ENCODE results near the gene KRTAP12-2. TPM values are rescaled to one million over a fixed set of nuclear protein-coding genes. Genes with fewer than 3 reads are reported as not detected.
"Not testable (repeated sequence)": the region's sequence is repeated elsewhere in the genome, so short reads cannot be mapped to it uniquely, and the experiment has no call there.

The KRTAP12-2 gene
- total and polyA plus RNA-seq, 2 donors (not counting 3 experiments of a cell fraction or from before 2014, with no cell fraction given) = not detected

DNA sequence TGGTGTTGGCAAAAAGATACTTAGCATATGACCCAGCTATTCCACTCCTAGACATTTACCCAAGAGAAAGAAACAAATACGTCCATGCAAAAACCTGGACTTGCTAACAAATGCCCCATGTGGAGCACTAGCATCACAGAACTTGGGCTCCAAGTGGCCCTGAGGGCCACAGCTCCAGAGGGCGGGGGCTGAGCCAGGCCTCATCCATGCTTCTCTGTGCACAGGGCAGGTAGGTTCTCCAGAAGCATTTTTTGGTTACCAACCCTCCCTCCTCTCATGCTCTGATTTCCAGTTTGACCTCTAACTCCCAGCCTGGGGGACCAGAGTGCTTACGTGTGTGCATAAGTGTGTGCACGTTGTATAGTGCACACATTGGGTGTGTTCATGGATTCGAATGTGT is 2.0 kb downstream of the KRTAP12-2 start:
- no peak for FAIRE-seq
- H3K36me3 ChIP-seq (ENCODE audit: control insufficient read depth in 2 of 2, extremely low read depth in 1 of 2, insufficient read depth in 2 of 2, low read length in 2 of 2) = no peaks in the 10 kb centered on the region
- no peaks in the 10 kb centered on the region for H3K79me2 ChIP-seq (ENCODE audit: control insufficient read depth, insufficient read depth, low read length)
- no peak overlapping the region for H3K9ac ChIP-seq (replicated peaks; ENCODE audit: extremely low read depth, insufficient read depth, low read length)
- no peak overlapping the region for H3K4me3 ChIP-seq (replicated peaks in 1 of 3; ENCODE audit: insufficient read depth in 1 of 3, low read depth in 1 of 3, low read length in 3 of 3)
- no peak overlapping the region for H3K4me2 ChIP-seq (ENCODE audit: insufficient read depth, low read length)
- no peak overlapping the region for H2AFZ ChIP-seq (ENCODE audit: low read depth, low read length)
- POLR2A ChIA-PET = no interaction called here
- dilution Hi-C loops (cut with MboI; ENCODE audit: extremely low pct_ligation_motif_present, low sequenced_read_pairs) = no loop called here
- no peaks in the 10 kb centered on the region for H3K4me1 ChIP-seq (ENCODE audit: control insufficient read depth, extremely low read depth, insufficient read depth, low read length)
- no TSS peak for BruUV-seq (replicated peaks)
- H3K27me3 ChIP-seq (ENCODE audit: control insufficient read depth in 2 of 2, insufficient read depth in 2 of 2, low read length in 2 of 2) = peaks cover 2 to 4% of the 10 kb centered on the region in 2 experiments
- TF ChIP-seq, protein P1, sequence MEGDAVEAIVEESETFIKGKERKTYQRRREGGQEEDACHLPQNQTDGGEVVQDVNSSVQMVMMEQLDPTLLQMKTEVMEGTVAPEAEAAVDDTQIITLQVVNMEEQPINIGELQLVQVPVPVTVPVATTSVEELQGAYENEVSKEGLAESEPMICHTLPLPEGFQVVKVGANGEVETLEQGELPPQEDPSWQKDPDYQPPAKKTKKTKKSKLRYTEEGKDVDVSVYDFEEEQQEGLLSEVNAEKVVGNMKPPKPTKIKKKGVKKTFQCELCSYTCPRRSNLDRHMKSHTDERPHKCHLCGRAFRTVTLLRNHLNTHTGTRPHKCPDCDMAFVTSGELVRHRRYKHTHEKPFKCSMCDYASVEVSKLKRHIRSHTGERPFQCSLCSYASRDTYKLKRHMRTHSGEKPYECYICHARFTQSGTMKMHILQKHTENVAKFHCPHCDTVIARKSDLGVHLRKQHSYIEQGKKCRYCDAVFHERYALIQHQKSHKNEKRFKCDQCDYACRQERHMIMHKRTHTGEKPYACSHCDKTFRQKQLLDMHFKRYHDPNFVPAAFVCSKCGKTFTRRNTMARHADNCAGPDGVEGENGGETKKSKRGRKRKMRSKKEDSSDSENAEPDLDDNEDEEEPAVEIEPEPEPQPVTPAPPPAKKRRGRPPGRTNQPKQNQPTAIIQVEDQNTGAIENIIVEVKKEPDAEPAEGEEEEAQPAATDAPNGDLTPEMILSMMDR (IDR thresholded peaks at IDR 0.05; ENCODE audit: extremely low read depth in 1 of 2, insufficient read depth in 1 of 2, low read depth in 1 of 2, low read length in 2 of 2) = no peak
- TF ChIP-seq JUN (IDR thresholded peaks at IDR 0.05; ENCODE audit: borderline replicate concordance, insufficient read depth, insufficient read length, low read depth) (no peak), POLR2A (IDR thresholded peaks at IDR 0.05; ENCODE audit: low read depth, low read length) (no peak), FOS (IDR thresholded peaks at IDR 0.05; ENCODE audit: borderline replicate concordance, insufficient read depth, low read length) (no peak), MYC (IDR thresholded peaks at IDR 0.05; ENCODE audit: low read depth, low read length) (no peak), GATA2 (IDR thresholded peaks at IDR 0.05; ENCODE audit: insufficient read depth, insufficient read length, low read depth, low read length) (no peak), POLR2AphosphoS5 (IDR thresholded peaks at IDR 0.05; ENCODE audit: insufficient read depth, low read depth, low read length) (no peak), EZH2 (IDR thresholded peaks at IDR 0.05; ENCODE audit: borderline replicate concordance, low read depth, low read length, severe bottlenecking) (no peak)
- TF ChIP-seq, protein P2, sequence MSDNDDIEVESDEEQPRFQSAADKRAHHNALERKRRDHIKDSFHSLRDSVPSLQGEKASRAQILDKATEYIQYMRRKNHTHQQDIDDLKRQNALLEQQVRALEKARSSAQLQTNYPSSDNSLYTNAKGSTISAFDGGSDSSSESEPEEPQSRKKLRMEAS (IDR thresholded peaks at IDR 0.05; ENCODE audit: insufficient read depth, insufficient read length) = no peak
- no peaks in the 10 kb centered on the region for H3K9me3 ChIP-seq (replicated peaks; ENCODE audit: control insufficient read depth, insufficient read depth, low read length)
- no peak for DNase-seq (ENCODE audit: low read depth, low spot score)
- intact Hi-C loops (cut with micrococcal nuclease) = no loop called here
- no peaks in the 10 kb centered on the region for H4K20me1 ChIP-seq (replicated peaks; ENCODE audit: control insufficient read depth, extremely low read depth, insufficient read depth, low read length)
- CTCF ChIA-PET = no interaction called here
- H3K27ac ChIP-seq (ENCODE audit: insufficient read depth, low read depth, low read length) = no peak overlapping the region
- no peaks in the 10 kb centered on the region for H3K9me1 ChIP-seq (replicated peaks; ENCODE audit: control insufficient read depth, extremely low read depth, insufficient read depth, low read length)

DNA sequence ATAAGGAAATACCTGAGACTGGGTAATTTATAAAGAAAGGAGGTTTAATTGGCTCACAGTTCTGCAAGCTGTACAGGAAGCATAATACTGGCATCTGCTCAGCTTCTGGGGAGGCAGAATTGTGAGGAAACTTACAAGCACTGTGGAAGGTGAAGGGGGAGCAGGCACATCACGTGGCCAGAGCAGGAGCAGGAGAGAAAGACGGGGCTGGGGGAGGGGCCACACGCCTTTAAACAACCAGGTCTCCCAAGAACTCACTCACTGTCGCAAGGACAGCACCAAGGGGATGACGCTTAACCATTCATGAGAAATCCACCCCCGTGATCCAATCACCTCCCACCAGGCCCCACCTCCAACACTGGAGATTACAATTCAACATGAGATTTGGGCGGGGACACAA is 5.2 kb downstream of the KRTAP12-2 start:
- FAIRE-seq; H3K27me3 ChIP-seq (ENCODE audit: control insufficient read depth in 2 of 2, insufficient read depth in 2 of 2, low read length in 2 of 2); H3K4me1 ChIP-seq (ENCODE audit: control insufficient read depth, extremely low read depth, insufficient read depth, low read length); BruUV-seq (replicated peaks); H3K4me2 ChIP-seq (ENCODE audit: insufficient read depth, low read length); H3K9ac ChIP-seq (replicated peaks; ENCODE audit: extremely low read depth, insufficient read depth, low read length); H3K27ac ChIP-seq (ENCODE audit: insufficient read depth, low read depth, low read length); H3K79me2 ChIP-seq (ENCODE audit: control insufficient read depth, insufficient read depth, low read length); POLR2A ChIA-PET; dilution Hi-C loops (cut with MboI; ENCODE audit: extremely low pct_ligation_motif_present, low sequenced_read_pairs); H3K9me3 ChIP-seq (replicated peaks; ENCODE audit: control insufficient read depth, insufficient read depth, low read length); CTCF ChIA-PET; H3K9me1 ChIP-seq (replicated peaks; ENCODE audit: control insufficient read depth, extremely low read depth, insufficient read depth, low read length); intact Hi-C loops (cut with micrococcal nuclease); H3K4me3 ChIP-seq (replicated peaks in 1 of 3; ENCODE audit: insufficient read depth in 1 of 3, low read depth in 1 of 3, low read length in 3 of 3); DNase-seq (ENCODE audit: low read depth, low spot score); H3K36me3 ChIP-seq (ENCODE audit: control insufficient read depth in 2 of 2, extremely low read depth in 1 of 2, insufficient read depth in 2 of 2, low read length in 2 of 2); H4K20me1 ChIP-seq (replicated peaks; ENCODE audit: control insufficient read depth, extremely low read depth, insufficient read depth, low read length); H2AFZ ChIP-seq (ENCODE audit: low read depth, low read length): not testable (repeated sequence)

Data from endothelial cell of umbilical vein (primary cell).